ENCODE measurements around the gene MYL6B. TPM values are rescaled to one million over a fixed set of nuclear protein-coding genes. Genes with fewer than 3 reads are reported as not detected.

Gene MYL6B
- total RNA-seq, 1 experiment from 2014 or later, result 153 TPM

DNA sequence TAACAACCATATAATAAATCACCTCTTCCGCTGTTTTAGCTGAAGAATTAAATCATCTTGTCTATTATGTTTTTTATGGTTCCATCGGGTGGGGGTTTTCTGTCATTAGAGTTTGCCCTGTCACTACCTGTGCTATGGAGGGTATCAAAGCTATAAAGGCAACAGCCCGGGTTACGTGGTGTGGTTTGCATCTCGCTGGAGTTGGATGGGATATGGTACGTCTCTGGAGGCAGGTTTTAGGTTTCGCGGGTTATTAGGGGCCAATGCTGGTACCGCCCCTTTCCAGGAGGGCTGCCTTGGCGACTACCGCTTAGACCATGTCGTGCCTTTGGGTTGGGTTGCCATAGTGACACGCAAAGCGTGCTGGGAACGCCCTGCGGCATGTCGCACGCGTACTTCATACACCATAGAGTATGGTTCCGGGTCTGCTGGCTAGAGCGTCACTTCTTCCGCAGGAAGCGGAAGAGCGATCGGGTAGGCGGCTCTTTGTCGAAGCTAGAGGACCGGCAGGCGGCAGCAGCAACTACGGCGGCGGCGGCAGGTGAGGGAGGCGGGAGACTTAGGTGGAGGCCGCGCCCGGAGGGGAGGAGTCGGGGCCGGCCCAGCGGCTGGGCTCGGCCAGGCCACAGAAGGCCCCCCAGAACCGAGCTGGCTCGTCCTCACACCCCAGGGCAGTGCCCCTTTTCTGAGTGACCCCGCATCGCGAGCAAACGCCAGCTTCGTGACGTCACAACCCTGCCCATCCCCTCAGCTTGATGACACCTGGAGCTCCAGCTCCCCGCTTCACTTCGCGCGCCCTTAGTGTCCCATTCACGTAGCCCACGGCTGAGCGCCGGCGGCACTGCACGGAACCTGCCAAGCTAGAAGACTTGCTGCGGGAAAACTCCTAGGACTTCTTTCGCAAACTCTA, 34.4 kb upstream of the MYL6B start, which contains the start of gene ZC3H10:
ZC3H10 (plus strand) TSS at position 489 of the 910 bp plus-strand sequence. CDS start 2,297 bp downstream, outside the sequence.
- CTCF ChIA-PET, result interaction anchor here (0.5 to 2.9 kb wide), 9 partner anchors 10 to 1910 kb away, joined by 3 to 37 read pairs (median 5); partner anchors contain the start of genes ESYT1, MYL6, PA2G4 and SMARCC2
- Histone ChIP-seq H3K79me2 (ENCODE audit: low read length) (peaks cover 33% of the 10 kb centered on the region), H3K9ac (ENCODE audit: low read length) (peak within 1 kb of the TSS; percentile 99), H2AFZ (ENCODE audit: low read length) (peak within 1 kb of the TSS; percentile 82), H3K4me1 (ENCODE audit: insufficient read depth, low read length) (peaks cover 27% of the 10 kb centered on the region), H3K36me3 (ENCODE audit: low read depth, low read length) (peaks cover 13% of the 10 kb centered on the region), H3K27ac (ENCODE audit: low read length) (peak within 1 kb of the TSS; percentile 90), H3K9me3 (ENCODE audit: low read length) (no peaks in the 10 kb centered on the region), H3F3A (ENCODE audit: low read length, unreplicated experiment) (peaks cover 8% of the 10 kb centered on the region), H3K27me3 (ENCODE audit: low read length) (no peaks in the 10 kb centered on the region), H3K4me3 (ENCODE audit: low read length) (peak within 1 kb of the TSS; percentile 96), H3K9me2 (replicated peaks; ENCODE audit: low read length) (no peaks in the 10 kb centered on the region), H3K4me2 (ENCODE audit: low read length) (peak within 1 kb of the TSS; percentile 94), H4K20me1 (ENCODE audit: low read length) (no peaks in the 10 kb centered on the region)
- no TSS peak for BruUV-seq (replicated peaks)
- intact Hi-C loops (cut with micrococcal nuclease), result loop anchor here (5.0 kb wide), 3 partner anchors 39 to 71 kb away; partner anchors contain the start of gene MYL6
- POLR2A ChIA-PET (ENCODE audit: unreplicated experiment), result interaction anchor here (0.6 to 1.4 kb wide), 6 partner anchors 10 to 607 kb away, joined by 3 to 14 read pairs (median 6); partner anchors contain the start of genes ESYT1, PA2G4 and SMARCC2
- DNase-seq (peak; percentile 100), ATAC-seq (peak; percentile 77)
- TF ChIP-seq EZH2phosphoT487 (IDR thresholded peaks at IDR 0.05; ENCODE audit: borderline replicate concordance, low read length) (no peak), EZH2 (IDR thresholded peaks at IDR 0.05; ENCODE audit: low read length, unreplicated experiment) (no peak), CTCF (conservative IDR thresholded peaks at IDR 0.05; ENCODE audit: low read depth, low read length) (peak; percentile 51)

DNA sequence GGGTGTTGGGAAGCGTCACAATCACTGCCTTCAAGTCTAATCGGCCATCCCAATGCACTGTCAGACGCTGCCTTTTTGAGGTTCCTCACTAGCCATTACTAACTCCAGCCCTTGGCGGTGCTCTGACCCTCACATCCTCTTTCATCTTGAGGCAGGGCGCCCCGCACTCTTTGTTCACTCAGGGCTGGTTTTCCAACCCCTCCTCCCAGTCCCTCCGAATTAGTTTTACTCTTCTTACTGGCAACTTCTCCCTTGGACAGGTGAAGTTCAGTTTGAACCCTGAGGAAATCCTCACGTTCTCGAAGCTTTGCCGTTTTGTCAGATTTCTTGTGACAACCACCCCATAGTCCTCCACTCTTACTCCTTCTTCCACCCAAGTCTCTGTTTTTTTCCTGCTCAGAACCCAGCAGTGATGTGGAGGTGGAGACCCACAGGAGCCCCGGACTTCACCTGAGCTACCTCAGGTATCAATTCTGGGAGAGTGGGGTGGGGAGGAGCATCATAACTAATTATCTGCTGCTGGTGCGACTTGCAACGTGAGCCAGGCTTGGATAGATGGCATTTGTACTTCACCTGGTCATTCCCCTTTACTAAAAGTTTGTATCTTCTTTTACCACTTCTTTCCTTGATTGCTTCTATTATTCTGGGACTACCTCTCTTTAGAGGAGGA, 33.6 kb upstream of the MYL6B start:
- intact Hi-C loops (cut with micrococcal nuclease), result loop anchor here (1.0 to 5.0 kb wide), 5 partner anchors 38 to 105 kb away; partner anchors contain the start of genes MYL6, NABP2 and SMARCC2
- Histone ChIP-seq H3K4me1 (ENCODE audit: insufficient read depth, low read length) (peaks cover 28% of the 10 kb centered on the region), H3K27ac (ENCODE audit: low read length) (peak overlapping the region; percentile 57), H3F3A (ENCODE audit: low read length, unreplicated experiment) (peaks cover 8% of the 10 kb centered on the region), H3K27me3 (ENCODE audit: low read length) (no peaks in the 10 kb centered on the region), H3K9me2 (replicated peaks; ENCODE audit: low read length) (no peaks in the 10 kb centered on the region), H3K36me3 (ENCODE audit: low read depth, low read length) (peaks cover 5% of the 10 kb centered on the region), H3K9me3 (ENCODE audit: low read length) (no peaks in the 10 kb centered on the region), H3K9ac (ENCODE audit: low read length) (peak overlapping the region; percentile 78), H3K4me3 (ENCODE audit: low read length) (peak overlapping the region; percentile 96), H2AFZ (ENCODE audit: low read length) (peak overlapping the region; percentile 82), H3K79me2 (ENCODE audit: low read length) (peaks cover 33% of the 10 kb centered on the region), H4K20me1 (ENCODE audit: low read length) (no peaks in the 10 kb centered on the region), H3K4me2 (ENCODE audit: low read length) (peak overlapping the region; percentile 94)
- CTCF ChIA-PET, result interaction anchor here (0.5 to 2.9 kb wide), 7 partner anchors 9 to 1911 kb away, joined by 3 to 37 read pairs (median 7); partner anchors contain the start of genes ESYT1, MYL6, PA2G4 and SMARCC2
- DNase-seq (no peak), ATAC-seq (peak; percentile 3)
- TF ChIP-seq EZH2 (IDR thresholded peaks at IDR 0.05; ENCODE audit: low read length, unreplicated experiment) (no peak), CTCF (conservative IDR thresholded peaks at IDR 0.05; ENCODE audit: low read depth, low read length) (no peak), EZH2phosphoT487 (IDR thresholded peaks at IDR 0.05; ENCODE audit: borderline replicate concordance, low read length) (no peak)
- POLR2A ChIA-PET (ENCODE audit: unreplicated experiment), result interaction anchor here (0.5 to 1.4 kb wide), 6 partner anchors 9 to 607 kb away, joined by 3 to 14 read pairs (median 6); partner anchors contain the start of genes ESYT1, PA2G4 and SMARCC2
- BruUV-seq (replicated peaks), result no TSS peak
